OCI-LY1 (cell line): ENCODE results near the gene FAXDC2.

Experiments
- EZH2 ChIP-seq: fragments of 200-600 bp; sonication (generic), shearing (Covaris generic); IDR thresholded peaks from 2 replicates; pipeline ENCODE4 v1.8.0; 2017; ENCODE audit warnings: borderline replicate concordance, mixed run types, mild to moderate bottlenecking, antibody characterized with exemption, low read length, moderate library complexity, mixed read lengths
- TF ChIP-seq, protein P1 (sequence below): fragments of 200-600 bp; sonication (generic), shearing (Covaris generic); IDR thresholded peaks from 2 replicates; pipeline ENCODE4 v1.5.1; 2017; ENCODE audit warnings: mild to moderate bottlenecking, antibody characterized with exemption, low read length, moderate library complexity, mixed read lengths

DNA sequence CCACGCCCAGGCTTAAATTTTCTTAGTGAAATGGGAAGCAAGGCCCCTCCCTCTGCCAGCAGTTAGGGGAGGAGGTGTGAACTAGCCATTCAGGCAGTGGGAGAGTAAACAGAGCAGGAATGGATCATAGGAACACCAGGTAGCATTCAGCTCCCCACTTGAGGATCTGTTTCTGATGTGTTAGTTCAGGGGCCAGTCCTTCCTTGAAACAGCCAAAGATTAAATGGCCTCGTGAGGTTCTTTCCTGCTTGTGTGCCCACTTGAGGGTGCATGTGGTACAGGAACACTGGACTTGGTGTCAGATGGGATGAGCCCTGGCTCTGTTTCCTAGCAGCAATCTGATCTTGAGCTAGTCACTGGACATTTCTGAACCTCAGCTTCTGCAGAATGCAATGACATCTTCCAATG, 21.2 kb downstream of the FAXDC2 start:
- TF ChIP-seq, protein P1, sequence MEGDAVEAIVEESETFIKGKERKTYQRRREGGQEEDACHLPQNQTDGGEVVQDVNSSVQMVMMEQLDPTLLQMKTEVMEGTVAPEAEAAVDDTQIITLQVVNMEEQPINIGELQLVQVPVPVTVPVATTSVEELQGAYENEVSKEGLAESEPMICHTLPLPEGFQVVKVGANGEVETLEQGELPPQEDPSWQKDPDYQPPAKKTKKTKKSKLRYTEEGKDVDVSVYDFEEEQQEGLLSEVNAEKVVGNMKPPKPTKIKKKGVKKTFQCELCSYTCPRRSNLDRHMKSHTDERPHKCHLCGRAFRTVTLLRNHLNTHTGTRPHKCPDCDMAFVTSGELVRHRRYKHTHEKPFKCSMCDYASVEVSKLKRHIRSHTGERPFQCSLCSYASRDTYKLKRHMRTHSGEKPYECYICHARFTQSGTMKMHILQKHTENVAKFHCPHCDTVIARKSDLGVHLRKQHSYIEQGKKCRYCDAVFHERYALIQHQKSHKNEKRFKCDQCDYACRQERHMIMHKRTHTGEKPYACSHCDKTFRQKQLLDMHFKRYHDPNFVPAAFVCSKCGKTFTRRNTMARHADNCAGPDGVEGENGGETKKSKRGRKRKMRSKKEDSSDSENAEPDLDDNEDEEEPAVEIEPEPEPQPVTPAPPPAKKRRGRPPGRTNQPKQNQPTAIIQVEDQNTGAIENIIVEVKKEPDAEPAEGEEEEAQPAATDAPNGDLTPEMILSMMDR, result no peak
- TF ChIP-seq EZH2, result no peak
